Left renal cortex interstitium (tissue), 4 donors: Measurements from ENCODE around the gene IGF2BP2. TPM values are rescaled to one million over a fixed set of nuclear protein-coding genes. Genes with fewer than 3 reads are reported as not detected.
"Not testable (repeated sequence)": the region's sequence is repeated elsewhere in the genome, so short reads cannot be mapped to it uniquely, and the experiment has no call there.

Experiments
- DNase-seq, 4 donors: peaks; one replicate each; pipeline ENCODE4 v3.0.0-alpha.2; 2013; ENCODE audit warnings: low read depth in 4 of 4, low spot score in 2 of 4, missing footprints in 1 of 4
- polyA plus RNA-seq, 4 donors: library from polyadenylated mRNA; unstranded; fragments of 120-200 nt; gene quantifications; one replicate each; pipeline ENCODE4 v1.2.1, GENCODE V29; 2013; ENCODE audit not compliant: insufficient read length in 4 of 4

Gene IGF2BP2
- polyA plus RNA-seq, 4 donors, result 78.3 to 123 (median 103) TPM

DNA sequence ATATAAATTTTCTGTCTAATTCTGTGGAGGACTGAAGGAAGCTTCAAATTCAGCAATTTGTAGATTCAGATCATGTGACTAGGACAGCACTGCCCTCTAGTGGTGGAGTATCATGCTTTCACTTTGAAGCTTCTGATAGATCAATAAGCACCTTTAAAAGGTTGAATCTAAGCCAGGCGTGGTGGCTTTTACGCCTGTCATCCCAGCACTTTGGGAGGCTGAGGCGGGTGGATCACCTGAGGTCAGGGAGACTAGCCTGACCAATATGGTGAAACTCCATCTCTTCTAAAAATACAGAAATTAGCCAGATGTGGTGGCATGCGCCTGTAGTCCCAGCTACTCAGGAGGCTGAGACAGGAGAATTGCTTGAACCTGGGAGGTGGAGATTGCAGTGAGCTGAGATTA lies 56.3 kb downstream of the IGF2BP2 start:
- not testable (repeated sequence) for DNase-seq

DNA sequence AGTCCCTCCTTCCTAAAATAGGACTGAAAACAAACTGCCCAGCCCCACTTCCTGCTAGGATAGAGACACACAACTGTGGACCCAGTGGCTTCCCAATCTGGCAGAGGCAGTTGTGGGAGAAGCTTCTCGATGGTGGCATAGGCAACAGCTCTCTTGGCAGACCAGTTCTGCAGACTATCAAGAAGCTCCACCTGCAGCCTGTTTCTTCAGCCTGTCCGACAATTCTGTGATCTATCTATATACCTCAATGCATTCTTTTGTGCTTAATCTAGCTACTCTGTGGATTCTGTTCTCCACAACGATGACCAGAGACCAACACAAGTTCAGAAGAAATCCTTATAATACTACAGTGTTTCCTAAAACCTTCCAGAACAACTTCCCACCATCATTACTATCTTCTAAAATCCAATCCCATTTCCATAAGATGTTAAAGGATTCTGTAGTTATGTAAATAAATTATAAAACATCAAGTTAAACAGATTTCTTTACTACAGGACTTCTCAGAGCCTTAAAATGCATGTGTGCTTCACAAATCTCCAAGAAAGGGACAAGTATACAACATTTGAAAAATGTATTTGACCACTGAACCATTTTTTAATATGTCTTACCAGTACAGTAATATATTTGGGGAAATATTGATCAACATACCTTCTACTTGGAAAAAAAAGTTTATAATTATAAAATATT lies 57.7 kb downstream of the IGF2BP2 start:
- DNase-seq, result no peak

- DNase-seq, result no peak
Observed at GRCh38 chr3:185766329-185767001, 58.4 kb downstream of the IGF2BP2 start.

GRCh38 chr3:185764980-185765370 lies 59.9 kb downstream of the IGF2BP2 start:
- no peak for DNase-seq

DNA sequence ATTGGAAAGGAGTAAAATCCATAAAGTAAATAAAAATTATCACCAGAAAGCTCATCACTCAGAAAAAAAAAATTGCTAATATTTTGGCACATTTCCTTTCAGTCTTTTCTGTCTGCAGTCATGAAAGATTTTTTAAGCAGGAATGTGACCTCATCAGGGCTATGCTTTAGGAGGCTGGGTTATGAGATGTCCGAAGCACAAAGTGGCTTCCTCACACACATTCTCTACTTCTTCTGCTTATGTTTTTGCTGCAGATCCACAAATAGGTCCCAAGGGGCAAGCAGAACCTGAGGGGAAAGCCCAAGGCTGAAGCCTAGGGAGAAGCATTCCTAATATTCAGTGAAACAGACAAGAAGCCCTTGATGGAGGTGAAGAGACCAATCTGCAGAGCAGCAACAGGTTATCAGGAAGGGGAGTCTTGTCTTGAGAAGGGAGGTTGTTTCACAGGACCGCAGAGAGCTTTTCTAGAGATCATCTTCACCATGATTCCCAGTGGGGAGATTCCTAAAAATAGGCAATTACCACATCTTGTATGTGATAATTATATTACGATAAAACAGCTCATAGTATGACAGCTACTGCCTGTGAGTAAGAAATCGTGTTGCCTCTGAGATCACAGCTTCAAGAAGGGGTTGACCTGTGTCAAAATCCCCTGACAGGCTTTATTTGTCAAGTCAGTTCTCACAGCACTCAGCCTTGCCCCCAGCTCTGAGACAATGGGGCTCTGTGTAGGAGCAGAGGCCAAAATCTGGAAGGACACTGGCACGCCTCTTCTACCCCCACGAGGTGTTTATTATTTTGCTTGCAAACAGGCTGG lies 60.5 kb downstream of the IGF2BP2 start:
- no peak for DNase-seq

GRCh38 chr3:185763347-185764005 lies 61.4 kb downstream of the IGF2BP2 start:
- DNase-seq, result no peak

- DNase-seq, result no peak
Observed at GRCh38 chr3:185760550-185760949, 64.3 kb downstream of the IGF2BP2 start.

- no peak for DNase-seq
Observed at GRCh38 chr3:185760088-185760487, 64.8 kb downstream of the IGF2BP2 start.

- no peak for DNase-seq
Observed at GRCh38 chr3:185759512-185759911, 65.3 kb downstream of the IGF2BP2 start.

- no peak for DNase-seq
Observed at GRCh38 chr3:185758912-185759311, 65.9 kb downstream of the IGF2BP2 start.

DNA sequence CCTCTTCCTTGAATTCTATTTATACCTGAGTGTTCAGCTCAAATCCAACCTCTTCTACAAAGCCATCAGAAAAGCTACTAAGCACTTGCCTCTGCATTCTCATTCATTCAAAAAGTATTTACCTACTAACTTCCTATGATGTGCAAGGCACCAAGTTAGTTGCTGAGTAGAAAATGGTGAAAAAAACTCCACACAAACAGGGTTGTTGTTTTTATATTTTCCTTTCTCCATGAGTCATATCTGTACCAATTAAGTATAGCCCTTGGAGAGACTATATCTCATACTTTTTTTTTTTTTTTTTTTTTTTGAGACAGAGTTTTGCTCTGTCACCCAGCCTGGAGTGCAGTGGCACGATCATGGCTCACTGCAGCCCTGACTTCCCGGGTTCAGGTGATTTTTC lies 67.7 kb downstream of the IGF2BP2 start:
- DNase-seq, result no peak

DNA sequence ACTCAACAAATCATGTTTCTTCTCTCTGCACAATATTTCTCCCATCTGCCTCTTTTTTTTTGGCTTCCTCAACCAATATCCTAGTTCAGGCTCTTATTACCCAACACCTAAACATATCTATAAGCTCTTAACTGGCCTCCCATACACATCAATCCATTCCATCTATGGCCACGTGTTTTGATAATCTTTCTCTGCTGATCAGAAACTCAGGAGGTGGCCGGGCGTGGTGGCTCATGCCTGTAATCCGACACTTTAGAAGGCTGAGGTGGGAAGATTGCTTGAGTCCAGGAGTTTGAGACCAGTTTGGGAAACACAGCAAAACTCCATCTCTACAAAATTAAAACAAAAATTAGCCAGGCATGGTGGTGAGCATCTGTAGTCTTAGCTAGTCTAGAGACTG lies 68.4 kb downstream of the IGF2BP2 start:
- no peak for DNase-seq

GRCh38 chr3:185754920-185755319 lies 69.9 kb downstream of the IGF2BP2 start:
- no peak for DNase-seq

DNA sequence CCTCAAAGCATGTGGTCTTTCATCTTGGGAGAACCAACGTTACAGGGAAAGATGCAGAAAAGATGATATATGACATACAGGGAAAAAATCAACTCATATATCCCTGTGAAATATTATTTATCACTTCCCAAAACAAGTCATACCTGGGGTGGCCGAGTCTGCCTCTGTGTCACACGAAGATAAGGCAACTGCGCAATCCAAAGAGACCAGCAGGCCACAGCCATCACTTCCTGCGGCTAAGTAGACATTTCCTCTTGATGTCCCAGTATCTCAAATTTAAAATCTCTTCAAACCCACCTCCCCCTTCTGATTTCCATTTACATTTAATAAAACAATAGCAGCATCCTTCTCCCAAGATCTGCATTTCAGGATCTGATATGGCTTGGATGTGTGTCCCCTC lies 71.5 kb downstream of the IGF2BP2 start:
- DNase-seq, result no peak

GRCh38 chr3:185750702-185751101 lies 74.1 kb downstream of the IGF2BP2 start:
- no peak for DNase-seq

DNA sequence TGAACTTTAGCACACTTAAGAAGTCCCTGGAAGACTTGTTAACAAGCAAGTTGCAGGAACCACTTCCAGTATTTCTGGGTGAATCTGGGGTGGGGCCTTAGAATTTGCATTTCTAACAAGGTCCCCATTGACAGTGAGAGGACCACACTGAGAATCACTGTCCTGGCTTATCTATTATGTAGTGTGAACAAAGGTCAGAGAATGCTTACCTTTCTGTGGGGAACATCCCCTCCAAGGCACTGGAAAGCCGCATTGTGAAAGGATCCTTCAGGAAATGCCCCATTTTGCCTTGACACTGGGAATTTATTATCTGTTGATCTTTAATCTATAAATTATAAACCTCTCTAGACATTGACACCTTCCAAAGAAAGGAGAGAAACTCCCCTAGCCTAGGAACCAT lies 74.8 kb downstream of the IGF2BP2 start:
- DNase-seq, result no peak

GRCh38 chr3:185746470-185746869 lies 78.4 kb downstream of the IGF2BP2 start:
- DNase-seq, result no peak

DNA sequence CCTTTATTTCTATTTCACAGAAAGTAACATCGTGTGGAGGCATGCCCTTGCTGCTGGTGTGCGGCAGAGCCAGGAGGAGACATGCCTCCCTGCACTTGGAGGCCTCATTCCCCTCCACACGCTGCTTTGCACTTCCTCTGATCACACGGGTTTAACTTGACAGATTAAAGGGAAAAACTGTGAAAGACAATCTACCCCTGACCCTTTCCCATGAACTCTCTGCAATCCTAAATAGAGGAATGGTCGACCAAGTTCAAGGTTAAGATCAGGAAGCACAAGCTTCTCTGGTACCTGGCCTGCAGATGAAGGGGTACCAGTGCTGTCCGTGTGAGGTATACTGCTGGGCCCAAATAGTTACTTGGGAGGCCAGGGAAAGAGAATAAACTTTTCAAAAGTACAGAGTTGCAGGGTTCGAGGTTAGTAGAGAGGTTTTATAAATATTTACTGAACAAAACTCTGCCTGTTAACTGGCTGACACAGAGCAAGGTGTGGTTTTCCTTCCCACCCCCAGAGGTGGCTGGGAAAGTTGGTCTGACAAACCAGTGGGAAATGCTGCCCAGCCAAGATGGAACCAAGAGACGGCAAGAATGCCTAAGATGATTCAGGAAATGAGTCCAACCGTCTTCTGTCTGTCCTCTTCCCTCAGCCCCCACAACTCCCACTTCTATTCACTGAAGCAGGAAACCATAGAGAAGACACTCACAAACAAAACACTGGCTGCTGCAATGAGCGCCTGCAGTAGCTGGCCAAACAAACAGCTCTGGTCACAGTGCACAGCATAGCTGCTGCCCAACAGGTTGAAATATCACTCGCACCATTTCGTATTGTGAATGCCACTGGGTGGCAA lies 79.6 kb downstream of the IGF2BP2 start:
- DNase-seq, result peak in 2 of 4 donors; percentile 41 to 52

DNA sequence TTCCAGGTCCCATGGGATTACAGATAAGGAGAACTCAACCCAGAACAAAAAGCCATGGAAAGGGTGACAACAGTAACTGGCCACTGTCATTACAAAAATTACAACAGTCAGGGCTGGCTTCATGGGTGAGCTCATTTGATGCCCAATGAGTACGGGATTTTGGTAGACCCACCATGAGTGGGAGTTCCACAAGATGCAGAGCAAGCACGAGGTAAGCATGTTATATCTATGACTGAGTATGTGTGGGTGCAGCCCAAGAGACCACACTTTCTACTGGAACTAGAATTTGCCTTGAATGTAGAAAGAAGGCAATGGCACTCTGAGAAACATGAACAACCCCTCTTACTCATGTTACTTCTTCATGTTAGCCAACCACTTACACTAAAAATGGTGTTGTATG lies 83.3 kb downstream of the IGF2BP2 start:
- DNase-seq, result no peak

GRCh38 chr3:185740133-185740532 lies 84.7 kb downstream of the IGF2BP2 start:
- no peak for DNase-seq
